ENCODE data around the gene FAM24A. TPM values are rescaled to one million over a fixed set of nuclear protein-coding genes. Genes with fewer than 3 reads are reported as not detected.
"Not testable (repeated sequence)": the region's sequence is repeated elsewhere in the genome, so short reads cannot be mapped to it uniquely, and the experiment has no call there.

The FAM24A gene
- total and polyA plus RNA-seq, 10 of the 15 experiments (the other 5 are each of a cell fraction or from before 2014, with no cell fraction given) = not detected

DNA sequence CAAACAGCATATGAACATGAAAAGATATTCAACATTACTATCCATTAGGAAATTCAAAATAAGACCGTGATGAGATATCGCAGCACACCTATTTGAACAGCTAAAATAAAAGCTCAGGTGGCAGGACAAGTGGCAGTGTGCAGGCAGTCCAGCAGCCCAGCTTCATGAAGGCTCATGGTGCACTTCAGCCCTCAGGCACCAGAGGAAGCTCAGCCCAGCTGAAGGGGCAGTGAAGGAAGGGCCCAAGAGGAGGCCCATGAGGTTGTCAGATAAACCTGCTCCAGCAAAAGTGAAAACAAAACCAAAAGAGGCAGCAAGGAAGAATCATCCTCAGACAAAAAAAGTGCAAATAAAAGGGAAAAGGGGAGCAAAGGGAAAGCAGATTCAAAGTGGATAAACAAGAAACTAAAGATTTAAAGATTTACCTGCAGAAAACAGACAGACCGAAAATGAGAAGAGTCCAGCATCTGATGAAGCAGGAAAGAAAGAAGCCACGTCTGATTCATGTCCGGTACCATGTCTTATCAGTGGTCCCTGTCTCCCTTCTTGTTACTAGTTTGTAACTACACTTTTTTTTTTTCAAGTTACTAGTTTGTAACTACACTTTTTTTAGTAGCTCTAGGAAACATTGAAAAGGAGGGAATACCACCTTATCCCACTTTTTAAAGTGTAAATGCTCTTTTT lies 16.0 kb upstream of the FAM24A start (continued):
- TF ChIP-seq MXI1 (IDR thresholded peaks at IDR 0.05; ENCODE audit: low read depth, low read length) = no peak
- no peak for TF ChIP-seq RUNX3 (IDR thresholded peaks at IDR 0.05; ENCODE audit: low read length)
- TF ChIP-seq BRCA1 (IDR thresholded peaks at IDR 0.05; ENCODE audit: low read depth, low read length) = no peak
- no peak for TF ChIP-seq NFYA (IDR thresholded peaks at IDR 0.05; ENCODE audit: borderline replicate concordance, low read depth, low read length)

DNA sequence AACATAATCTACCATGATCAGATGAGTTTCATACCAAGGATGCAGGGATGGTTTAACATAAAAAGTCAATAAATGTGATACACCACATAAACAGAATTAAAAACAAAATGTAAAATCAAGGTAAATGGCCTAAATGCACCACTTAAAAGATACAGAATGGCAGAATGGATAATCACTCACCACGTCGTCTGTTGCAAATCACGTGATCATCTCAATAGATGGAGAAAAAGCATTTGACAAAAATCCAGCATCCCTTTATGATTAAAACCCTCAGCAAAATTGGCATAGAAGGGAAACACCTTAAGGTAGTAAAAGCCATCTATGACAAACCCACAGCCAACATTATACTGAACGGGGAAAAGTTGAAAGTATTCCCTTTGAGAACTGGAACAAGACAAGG lies 6.5 kb upstream of the FAM24A start:
- 76% methylated on average over 4 of the region's 4 CpGs for WGBS (ENCODE audit: insufficient coverage, insufficient replicate concordance, low lambda C conversion rate, missing lambda C conversion rate)
- CTCF ChIA-PET = not testable (repeated sequence)

DNA sequence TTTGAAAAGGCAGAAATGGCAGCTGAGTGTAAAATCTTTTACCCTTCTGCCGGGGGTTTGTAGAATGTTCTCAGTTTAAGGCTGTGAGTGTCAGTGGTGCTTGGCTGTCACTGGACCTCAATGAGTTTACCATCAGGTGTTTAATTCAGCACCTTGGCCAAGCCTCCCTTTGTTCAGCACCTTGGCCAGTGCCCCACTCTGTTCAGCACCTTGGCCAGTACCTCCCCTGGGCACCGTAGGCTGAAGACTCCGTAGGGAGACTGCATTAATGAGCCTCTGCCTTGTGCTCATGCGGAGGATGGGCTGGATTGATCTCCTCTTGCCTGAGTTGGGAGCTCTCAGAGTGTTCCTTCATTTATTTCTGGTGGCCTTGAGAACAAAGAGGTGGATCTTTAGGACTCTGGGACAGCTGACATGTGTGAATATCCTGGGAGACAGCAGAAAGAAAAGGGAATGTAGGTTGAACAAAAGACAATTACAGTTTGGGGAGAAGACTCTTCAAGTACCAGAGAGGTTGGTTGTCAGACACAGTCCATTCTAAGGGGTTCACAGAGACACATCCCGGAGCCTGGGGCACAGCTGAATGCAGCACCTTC lies 1.6 kb downstream of the FAM24A start:
- H3K27me3 ChIP-seq (replicated peaks in 1 of 2; ENCODE audit: control insufficient read depth in 2 of 2, insufficient read depth in 2 of 2, low read length in 1 of 2) = no peaks in the 10 kb centered on the region
- H3K27ac ChIP-seq (ENCODE audit: control insufficient read depth, insufficient read depth) = no peak overlapping the region
- H3K9ac ChIP-seq (ENCODE audit: control insufficient read depth, insufficient read depth, low read length) = no peak overlapping the region
- no peak overlapping the region for H2AFZ ChIP-seq (ENCODE audit: control insufficient read depth, low read depth, low read length)
- H3K4me2 ChIP-seq (ENCODE audit: control insufficient read depth, insufficient read depth) = no peak overlapping the region
- intact Hi-C loops (cut with micrococcal nuclease; ENCODE audit: unreplicated experiment) (no loop called here), in situ Hi-C loops (cut with MboI) (no loop called here)
- H3K9me3 ChIP-seq (replicated peaks; ENCODE audit: control insufficient read depth, insufficient read depth, low read length) = no peaks in the 10 kb centered on the region
- no peak for DNase-seq (ENCODE audit: low read depth, low spot score)
- no TSS peak for BruUV-seq (replicated peaks)
- H4K20me1 ChIP-seq (ENCODE audit: control insufficient read depth, insufficient read depth) = no peaks in the 10 kb centered on the region
- FAIRE-seq = peak; percentile 38
- ChIA-PET POLR2A (no interaction called here), CTCF (no interaction called here), SMC1A (ENCODE audit: uncharacterized antibody, unreplicated experiment) (no interaction called here), RAD21 (ENCODE audit: unreplicated experiment) (no interaction called here)
- no peaks in the 10 kb centered on the region for H3K4me1 ChIP-seq (ENCODE audit: control insufficient read depth, insufficient read depth, low read length)
- no peaks in the 10 kb centered on the region for H3K79me2 ChIP-seq (ENCODE audit: control insufficient read depth, insufficient read depth, low read length)
- ATAC-seq = peak; percentile 74
- WGBS (ENCODE audit: insufficient coverage, insufficient replicate concordance, low lambda C conversion rate, missing lambda C conversion rate) = 28% methylated on average over 5 of the region's 5 CpGs
- H3K4me3 ChIP-seq = no peak overlapping the region
- no peaks in the 10 kb centered on the region for H3K36me3 ChIP-seq (ENCODE audit: control insufficient read depth in 2 of 2, insufficient read depth in 2 of 2, low read length in 1 of 2)
- TF ChIP-seq YY1 (IDR thresholded peaks at IDR 0.05; ENCODE audit: low read depth, low read length) (0 out of 2 replicates have a peak, but pooled peaks have one; percentile 28), FOXM1 (IDR thresholded peaks at IDR 0.05; ENCODE audit: low read depth, low read length) (no peak), KDM1A (IDR thresholded peaks at IDR 0.05; ENCODE audit: borderline replicate concordance) (no peak), ZNF274 (IDR thresholded peaks at IDR 0.05; ENCODE audit: insufficient read depth, insufficient read length) (no peak), SREBF1 (IDR thresholded peaks at IDR 0.05; ENCODE audit: low read length) (peak; percentile 97), HDAC2 (IDR thresholded peaks at IDR 0.05) (0 out of 2 replicates have a peak, but pooled peaks have one; percentile 76)
- TF ChIP-seq, protein P1, sequence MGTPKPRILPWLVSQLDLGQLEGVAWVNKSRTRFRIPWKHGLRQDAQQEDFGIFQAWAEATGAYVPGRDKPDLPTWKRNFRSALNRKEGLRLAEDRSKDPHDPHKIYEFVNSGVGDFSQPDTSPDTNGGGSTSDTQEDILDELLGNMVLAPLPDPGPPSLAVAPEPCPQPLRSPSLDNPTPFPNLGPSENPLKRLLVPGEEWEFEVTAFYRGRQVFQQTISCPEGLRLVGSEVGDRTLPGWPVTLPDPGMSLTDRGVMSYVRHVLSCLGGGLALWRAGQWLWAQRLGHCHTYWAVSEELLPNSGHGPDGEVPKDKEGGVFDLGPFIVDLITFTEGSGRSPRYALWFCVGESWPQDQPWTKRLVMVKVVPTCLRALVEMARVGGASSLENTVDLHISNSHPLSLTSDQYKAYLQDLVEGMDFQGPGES (IDR thresholded peaks at IDR 0.05) = no peak
- TF ChIP-seq, protein P2, sequence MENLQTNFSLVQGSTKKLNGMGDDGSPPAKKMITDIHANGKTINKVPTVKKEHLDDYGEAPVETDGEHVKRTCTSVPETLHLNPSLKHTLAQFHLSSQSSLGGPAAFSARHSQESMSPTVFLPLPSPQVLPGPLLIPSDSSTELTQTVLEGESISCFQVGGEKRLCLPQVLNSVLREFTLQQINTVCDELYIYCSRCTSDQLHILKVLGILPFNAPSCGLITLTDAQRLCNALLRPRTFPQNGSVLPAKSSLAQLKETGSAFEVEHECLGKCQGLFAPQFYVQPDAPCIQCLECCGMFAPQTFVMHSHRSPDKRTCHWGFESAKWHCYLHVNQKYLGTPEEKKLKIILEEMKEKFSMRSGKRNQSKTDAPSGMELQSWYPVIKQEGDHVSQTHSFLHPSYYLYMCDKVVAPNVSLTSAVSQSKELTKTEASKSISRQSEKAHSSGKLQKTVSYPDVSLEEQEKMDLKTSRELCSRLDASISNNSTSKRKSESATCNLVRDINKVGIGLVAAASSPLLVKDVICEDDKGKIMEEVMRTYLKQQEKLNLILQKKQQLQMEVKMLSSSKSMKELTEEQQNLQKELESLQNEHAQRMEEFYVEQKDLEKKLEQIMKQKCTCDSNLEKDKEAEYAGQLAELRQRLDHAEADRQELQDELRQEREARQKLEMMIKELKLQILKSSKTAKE (IDR thresholded peaks at IDR 0.05; ENCODE audit: low read depth, poor library complexity, severe bottlenecking) = no peak

More for the DNA sequence above, 6.5 kb upstream of the FAM24A start:
- H4K20me1 ChIP-seq (ENCODE audit: control insufficient read depth, insufficient read depth); H3K4me3 ChIP-seq; H3K27ac ChIP-seq (ENCODE audit: control insufficient read depth, insufficient read depth); RAD21 ChIA-PET (ENCODE audit: unreplicated experiment); FAIRE-seq; H3K27me3 ChIP-seq (replicated peaks in 1 of 2; ENCODE audit: control insufficient read depth in 2 of 2, insufficient read depth in 2 of 2, low read length in 1 of 2); DNase-seq (ENCODE audit: low read depth, low spot score); H3K9me3 ChIP-seq (replicated peaks; ENCODE audit: control insufficient read depth, insufficient read depth, low read length); in situ Hi-C loops (cut with MboI); H3K79me2 ChIP-seq (ENCODE audit: control insufficient read depth, insufficient read depth, low read length); H3K4me2 ChIP-seq (ENCODE audit: control insufficient read depth, insufficient read depth); H3K4me1 ChIP-seq (ENCODE audit: control insufficient read depth, insufficient read depth, low read length); intact Hi-C loops (cut with micrococcal nuclease; ENCODE audit: unreplicated experiment); H3K36me3 ChIP-seq (ENCODE audit: control insufficient read depth in 2 of 2, insufficient read depth in 2 of 2, low read length in 1 of 2); BruUV-seq (replicated peaks); H2AFZ ChIP-seq (ENCODE audit: control insufficient read depth, low read depth, low read length); SMC1A ChIA-PET (ENCODE audit: uncharacterized antibody, unreplicated experiment); H3K9ac ChIP-seq (ENCODE audit: control insufficient read depth, insufficient read depth, low read length); POLR2A ChIA-PET; ATAC-seq: not testable (repeated sequence)
